Left renal pelvis (tissue), 4 donors: ENCODE results near the gene APBA1. TPM values are rescaled to one million over a fixed set of nuclear protein-coding genes. Genes with fewer than 3 reads are reported as not detected.

Experiments used
- DNase-seq, 4 donors: peaks; one replicate each; pipeline ENCODE4 v3.0.0-alpha.2; 2013; ENCODE audit warnings: low read depth in 4 of 4, low spot score in 3 of 4
- polyA plus RNA-seq, 4 donors: library from polyadenylated mRNA; unstranded; fragments of 120-200 nt; gene quantifications; one replicate each; pipeline ENCODE4 v1.2.1, GENCODE V29; 2013; ENCODE audit not compliant: insufficient read length in 4 of 4

The APBA1 gene
- polyA plus RNA-seq, 4 donors: 13.5 to 19.9 (median 16.1) TPM

GRCh38 chr9:69380301-69380700 lies 291.9 kb downstream of the APBA1 start:
- no peak for DNase-seq

- DNase-seq: no peak
These were observed 292.7 kb downstream of the APBA1 start for GRCh38 chr9:69379270-69379982.

GRCh38 chr9:69377981-69378380 lies 294.2 kb downstream of the APBA1 start:
- no peak for DNase-seq

Other genes with a start within 250 kb of the APBA1 start
- 10 to 100 TPM; 46.8 to 60.6 (median 56.4) TPM for gene PTAR1, start 87.6 kb upstream of the APBA1 start, polyA plus RNA-seq
- 1 to 10 TPM; 1.5 to 1.9 (median 1.6) TPM for gene CFAP95, start 148.4 kb upstream of the APBA1 start, polyA plus RNA-seq